GM19328 (cell line): Measurements from ENCODE around the gene KIF13A.
"Not testable (repeated sequence)": the region's sequence is repeated elsewhere in the genome, so short reads cannot be mapped to it uniquely, and the experiment has no call there.

ENCODE experiments used
- ATAC-seq: cut with Tn5 transposase; IDR thresholded peaks from one replicate; pipeline ENCODE4 v1.9.1; 2021; ENCODE audit warnings: mild to moderate bottlenecking, moderate library complexity; ENCODE audit not compliant: unreplicated experiment

Gene KIF13A

DNA sequence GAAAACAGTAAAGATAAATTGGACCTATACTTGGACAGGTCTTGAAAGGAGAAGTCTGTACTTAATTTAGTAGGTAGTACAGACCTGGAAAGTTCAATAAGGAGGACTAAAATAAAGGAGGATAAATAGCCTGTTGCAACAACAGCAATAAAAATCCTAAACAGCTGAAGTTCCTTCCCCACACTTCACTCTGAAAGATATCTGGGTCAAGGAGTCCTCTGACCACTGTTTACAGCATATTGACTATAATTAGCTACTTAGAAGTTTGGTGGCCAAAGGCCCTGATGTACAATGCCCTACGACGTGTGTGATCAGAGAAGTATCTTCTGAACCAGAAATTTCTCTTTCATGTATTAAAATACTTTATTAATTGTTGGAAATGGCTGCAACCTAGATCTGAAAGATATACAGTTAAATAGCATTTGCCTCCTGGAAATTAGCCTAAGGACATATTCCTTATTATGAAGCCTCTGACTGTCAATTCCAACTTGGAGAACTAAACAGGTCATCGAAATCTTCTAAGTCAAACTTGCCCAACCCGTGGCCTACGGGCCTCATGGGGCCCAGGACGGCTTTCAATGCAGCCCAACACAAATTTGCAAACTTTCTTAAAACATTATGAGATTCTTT, 82.8 kb downstream of the KIF13A start:
- no peak for ATAC-seq

DNA sequence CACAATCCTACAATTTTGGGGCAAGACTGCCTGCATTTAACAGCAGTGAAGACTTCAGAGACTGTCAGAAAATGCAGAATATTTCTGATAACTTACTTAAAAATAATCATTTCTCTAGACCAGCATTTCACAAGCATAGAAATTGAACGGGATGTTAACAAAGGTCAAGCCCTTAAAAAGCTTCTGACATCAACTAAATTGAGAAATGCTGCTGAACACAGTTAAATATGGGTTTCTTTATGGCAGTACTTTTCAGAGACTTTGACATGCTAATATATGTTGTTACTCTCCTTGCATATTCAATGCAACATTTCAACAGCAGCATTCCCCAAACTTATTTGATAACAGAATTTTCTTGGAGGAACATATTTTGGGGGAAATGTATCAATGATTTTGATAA, 84.5 kb downstream of the KIF13A start:
- no peak for ATAC-seq

DNA sequence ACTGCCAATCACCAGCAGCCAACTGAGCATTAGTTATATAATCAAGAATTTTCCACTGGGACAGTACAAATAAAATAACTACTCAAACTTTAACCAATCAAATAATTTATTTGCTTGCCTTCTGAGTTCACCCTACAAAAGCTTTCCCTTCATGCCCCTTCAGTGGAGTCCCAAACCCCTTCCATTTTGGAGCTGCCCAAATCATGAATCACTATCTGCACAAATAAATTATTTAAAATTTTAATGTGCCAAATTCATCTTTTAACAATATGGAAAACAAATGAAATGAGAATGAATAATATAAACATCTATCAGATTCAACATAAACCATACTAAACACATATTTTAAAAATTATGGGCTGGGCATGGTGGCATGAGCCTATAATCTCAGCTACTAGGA, 85.9 kb downstream of the KIF13A start:
- no peak for ATAC-seq

DNA sequence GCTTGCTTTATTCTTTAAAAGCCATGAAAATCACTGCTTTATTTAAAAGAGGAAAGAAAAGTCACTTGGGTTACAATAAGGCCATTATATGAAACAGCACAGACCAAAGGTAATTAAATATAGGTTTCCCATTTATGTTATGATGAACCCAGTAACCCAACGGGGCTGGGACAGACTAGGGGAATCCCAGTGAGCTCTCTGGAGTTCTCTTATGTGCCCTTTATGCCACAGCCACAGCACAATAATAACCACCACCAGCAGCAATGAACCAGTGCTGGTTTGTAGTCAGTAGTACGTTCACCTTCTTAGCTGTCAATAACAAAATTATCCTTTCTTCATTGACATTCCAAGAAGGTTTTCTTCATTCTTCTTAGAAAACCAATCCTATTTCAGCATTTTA, 87.4 kb downstream of the KIF13A start:
- ATAC-seq = no peak

DNA sequence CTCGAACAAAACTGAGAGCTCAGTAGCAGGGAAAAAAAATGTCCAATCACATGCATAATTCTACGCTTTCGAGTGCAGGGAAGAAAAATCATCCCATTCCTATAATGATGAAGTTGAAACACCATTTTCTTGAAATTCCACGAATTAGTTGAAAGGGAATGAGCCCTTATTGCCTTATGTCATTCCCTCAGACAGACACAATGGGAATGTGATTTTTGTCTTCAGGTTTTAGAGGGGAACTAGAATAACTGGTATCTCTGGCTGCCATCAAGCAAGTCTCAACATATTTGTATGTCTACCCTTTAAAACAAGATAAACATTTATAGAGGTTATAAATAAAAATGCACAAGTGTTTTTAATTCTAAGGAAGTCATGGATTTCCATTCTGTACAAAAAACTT, 87.9 kb downstream of the KIF13A start:
- no peak for ATAC-seq

DNA sequence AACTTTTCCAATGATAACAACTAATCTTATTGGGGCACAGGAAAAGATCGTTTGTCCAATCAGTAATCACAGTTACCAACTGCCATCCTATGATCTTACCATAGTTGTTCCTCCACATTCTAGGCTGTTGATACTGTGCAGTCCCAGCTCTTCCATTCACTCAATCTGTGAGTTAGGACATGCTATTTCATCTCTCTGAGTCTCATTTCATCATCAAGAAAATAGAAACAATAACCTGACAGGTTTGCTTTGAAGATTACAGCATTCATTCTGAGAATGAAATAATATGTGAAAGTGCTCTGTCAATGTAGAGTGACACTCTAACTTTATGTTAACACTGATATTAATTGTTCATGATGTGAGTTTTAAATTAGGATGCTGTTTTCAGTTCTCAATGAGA, 89.8 kb downstream of the KIF13A start:
- no peak for ATAC-seq

DNA sequence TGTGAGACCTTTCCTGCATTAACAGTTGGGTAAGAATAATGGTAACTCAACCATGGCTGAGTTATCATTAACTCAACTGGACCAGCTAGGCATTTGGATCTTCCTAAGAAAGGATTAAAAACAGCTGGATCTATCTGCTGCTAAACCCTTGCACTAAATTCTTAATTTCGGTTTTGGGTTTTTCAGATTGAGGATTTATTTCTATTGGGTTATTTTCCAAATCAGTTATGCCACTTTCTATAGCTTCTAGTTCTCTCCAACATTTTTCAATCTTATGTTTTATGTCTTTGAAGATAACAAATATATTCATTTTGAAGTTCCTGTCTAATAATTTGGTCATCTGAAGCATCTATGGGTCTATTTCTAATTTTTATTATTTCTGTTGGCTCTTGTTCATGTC, 92.5 kb downstream of the KIF13A start:
- no peak for ATAC-seq

DNA sequence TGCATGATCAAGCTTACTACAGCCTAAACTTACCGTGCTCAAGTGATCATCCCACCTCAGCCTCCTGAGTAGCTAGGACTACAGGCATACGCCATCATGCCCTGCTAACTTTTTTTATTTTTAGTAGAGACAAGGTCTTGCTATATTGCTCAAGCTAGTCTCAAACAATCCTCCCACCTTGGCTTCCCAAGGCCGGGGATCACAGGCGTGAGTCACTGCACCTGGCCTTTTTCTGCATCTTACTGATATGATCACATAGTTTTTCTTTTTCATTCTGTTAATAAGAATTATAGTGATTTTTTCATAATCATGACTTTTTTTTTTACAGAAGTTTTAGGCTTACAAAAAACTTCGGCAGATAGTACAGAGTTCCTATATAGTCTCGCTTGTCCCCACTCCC, 93.2 kb downstream of the KIF13A start:
- ATAC-seq = no peak

DNA sequence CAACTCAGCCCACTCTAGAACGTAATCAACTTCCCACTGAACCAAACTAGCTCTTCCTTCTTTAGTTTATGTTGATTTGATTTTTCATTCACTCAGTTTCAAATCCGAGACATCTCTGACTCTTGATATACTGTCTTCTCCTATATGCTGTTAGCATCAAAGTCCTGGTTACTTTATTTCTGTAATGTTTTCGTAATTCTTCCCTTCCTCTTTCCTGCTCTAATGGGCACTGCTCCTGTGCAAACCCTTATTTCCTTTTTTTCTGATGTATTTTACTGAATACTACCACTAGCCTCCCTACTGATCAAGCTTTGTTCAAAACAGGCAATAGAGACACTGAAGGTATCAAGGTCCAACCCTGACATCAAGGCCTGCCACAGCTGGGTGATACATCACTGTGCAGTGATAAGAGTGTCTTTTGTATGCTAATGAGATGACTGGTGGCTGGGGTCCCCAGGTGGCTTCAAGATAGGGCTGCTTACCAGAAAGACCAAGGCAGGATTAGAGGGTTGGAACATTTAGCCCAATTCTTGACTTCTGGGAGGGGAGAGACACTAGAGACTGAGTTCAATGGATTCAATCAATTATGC, 95.2 kb downstream of the KIF13A start:
- no peak for ATAC-seq

DNA sequence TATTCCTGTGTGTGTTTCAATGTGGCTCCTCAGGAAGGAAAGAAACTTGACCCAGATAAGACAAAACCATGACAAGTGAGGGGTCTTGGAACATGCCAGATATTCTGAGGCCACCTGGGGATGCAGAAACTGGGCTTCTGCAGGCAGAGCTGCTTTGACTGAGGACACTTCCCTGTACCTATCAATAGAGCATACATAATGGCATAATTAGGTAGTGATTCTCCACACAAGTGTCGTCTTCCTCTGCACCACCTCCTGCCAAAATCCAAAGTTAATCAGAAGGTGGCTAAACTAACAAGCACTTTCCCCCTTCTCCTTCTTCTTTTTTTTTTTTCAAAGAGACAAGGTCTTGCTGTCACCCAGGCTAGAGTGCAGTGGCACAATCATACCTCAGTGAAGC, 97.1 kb downstream of the KIF13A start:
- no peak for ATAC-seq

DNA sequence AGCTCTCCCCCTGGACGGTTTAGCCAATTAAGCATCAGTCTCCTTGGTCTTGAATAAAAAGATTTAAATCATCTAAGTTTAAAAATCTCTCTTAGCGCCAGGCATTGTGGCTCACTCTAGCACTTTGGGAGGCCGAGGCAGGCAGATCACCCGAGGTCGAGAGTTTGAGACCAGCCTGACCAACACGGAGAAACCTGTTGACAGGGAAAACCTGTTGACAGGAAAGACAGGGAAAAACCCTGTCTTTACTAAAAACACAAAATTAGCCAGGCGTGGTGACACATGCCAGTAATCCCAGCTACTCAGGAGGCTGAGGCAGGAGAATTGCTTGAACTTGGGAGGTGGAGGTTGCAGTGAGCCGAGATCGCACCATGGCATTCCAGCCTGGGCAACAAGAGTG, 97.7 kb downstream of the KIF13A start:
- ATAC-seq = not testable (repeated sequence)

DNA sequence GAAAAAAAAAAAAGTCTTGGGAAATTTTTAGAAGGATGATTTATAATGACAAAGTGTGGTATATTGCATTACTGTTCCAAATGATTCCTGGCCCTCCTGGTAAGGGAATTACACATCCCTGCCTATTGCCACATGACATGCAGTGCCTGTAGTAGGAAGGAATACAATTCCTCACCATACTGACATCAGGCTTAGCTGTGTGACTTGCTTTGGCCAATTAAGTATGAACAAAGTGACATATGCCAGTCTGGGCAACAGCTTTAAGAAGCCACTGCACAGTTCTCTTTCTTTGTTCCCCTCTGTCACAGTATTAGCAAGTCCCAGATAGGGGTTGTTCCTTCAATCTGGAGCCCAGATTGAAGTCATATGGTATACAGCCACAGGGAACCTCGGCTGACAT, 100.5 kb downstream of the KIF13A start:
- ATAC-seq = no peak

DNA sequence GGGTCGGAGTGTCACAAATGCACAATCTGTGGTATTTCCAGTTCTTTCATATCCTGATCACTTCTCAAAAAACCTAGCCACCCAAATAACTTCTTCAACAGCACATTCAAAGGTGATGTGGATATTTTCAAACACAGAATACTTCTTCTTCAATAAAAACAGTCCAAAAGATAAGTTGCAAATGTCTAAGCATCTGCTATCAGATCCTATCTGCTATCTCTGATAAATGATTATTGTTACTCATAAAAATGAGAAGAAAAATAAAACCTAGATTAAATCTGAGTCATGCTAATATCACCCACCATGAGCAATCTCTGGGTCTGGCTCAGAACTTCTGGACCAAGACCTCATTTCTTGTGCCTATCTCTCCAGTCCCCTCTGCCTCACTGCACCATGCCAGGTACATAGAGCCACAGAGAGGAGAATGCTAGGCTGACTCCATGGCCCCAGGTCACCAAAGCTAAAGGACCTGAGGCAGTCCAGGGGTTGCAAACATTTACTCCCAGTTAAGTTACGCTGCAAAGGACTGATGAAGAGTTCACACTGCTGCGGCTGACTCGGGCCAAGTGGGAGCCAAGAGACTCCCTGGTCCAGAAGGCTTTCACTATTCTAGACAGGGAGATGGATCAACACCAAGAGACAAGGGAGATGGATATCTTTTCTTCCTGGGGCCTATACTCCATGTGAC, 101.4 kb downstream of the KIF13A start:
- no peak for ATAC-seq

DNA sequence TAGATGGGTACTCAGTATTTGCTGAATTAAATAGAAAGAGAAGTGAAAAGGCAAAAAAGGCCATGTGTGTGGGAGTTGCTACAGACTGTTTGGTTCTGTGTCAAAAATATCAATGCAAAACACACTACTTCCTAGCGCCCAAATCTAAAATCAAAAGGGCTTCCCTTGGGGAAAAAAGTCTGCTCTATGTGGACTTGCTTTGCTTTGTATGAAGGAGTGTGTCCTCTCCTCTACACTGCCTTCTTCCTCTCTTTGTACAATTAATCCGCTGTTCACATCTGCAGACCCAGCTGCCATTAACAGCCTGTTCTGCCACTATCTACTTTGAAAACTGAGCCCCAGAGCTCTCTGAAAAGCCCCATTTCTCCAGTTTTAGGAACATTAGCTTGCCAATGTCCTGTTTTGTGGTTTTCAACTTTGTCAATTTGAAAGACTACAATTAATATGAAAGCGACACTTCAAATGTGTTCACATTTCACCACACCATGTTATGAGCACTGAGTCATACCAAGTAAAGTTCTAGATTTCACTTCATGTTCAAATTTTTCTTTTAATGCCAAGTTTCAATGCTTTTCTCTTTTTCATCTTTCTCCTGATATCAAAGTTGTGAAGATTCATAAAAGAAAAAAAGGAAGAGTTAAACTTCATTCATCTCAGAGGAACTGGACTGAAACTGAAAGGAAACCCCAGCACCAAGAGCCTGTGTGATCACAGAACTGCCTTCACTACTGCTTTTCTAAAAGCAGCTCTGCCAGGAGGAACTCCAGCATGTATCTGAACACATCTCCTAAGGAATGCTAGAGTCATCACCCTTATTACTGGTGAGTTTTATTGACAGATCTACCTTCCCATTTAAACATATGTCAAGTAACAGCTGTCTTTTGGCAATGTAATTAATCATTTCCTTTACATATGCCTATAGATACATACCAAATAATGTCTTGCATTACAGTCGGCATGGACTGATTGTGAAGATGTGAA, 102.6 kb downstream of the KIF13A start:
- peak; percentile 88 for ATAC-seq

DNA sequence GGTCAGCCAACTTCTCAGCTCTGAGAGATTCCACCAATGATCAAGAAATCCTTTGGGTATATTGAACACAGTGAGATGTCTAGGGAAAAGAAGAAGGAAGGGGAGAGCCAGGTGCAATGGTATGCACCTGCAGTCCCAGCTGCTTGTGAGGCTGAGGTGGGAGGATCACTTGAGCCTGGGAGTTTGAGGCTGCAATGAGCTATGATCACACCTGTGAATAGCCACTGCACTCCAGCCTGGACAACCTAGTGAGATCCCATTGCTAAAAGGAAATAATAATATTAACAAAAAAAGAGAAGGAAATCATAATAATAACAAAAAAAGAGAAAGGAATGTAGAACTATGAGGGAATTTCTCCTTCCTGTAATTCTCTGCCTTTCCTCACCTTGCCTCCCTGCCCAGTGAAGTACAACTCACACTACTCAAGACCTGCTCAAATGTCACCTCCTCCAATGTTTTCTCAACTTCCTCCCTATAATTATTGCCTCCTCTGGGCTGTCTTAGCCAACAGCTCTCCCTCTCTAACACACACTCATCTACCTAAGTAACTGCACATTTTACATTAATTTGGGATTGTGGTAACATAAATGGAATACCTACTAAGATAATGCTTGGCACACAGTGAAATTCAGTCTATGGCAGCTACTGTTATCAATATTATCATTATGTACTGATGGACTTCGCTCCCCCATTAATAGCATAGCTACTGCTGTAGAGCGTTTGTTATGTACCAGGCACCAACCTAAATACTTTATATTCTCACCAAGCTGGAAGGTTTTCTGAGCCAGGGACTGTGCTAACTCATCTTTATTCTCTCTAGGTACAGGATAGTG, 103.6 kb downstream of the KIF13A start:
- no peak for ATAC-seq

DNA sequence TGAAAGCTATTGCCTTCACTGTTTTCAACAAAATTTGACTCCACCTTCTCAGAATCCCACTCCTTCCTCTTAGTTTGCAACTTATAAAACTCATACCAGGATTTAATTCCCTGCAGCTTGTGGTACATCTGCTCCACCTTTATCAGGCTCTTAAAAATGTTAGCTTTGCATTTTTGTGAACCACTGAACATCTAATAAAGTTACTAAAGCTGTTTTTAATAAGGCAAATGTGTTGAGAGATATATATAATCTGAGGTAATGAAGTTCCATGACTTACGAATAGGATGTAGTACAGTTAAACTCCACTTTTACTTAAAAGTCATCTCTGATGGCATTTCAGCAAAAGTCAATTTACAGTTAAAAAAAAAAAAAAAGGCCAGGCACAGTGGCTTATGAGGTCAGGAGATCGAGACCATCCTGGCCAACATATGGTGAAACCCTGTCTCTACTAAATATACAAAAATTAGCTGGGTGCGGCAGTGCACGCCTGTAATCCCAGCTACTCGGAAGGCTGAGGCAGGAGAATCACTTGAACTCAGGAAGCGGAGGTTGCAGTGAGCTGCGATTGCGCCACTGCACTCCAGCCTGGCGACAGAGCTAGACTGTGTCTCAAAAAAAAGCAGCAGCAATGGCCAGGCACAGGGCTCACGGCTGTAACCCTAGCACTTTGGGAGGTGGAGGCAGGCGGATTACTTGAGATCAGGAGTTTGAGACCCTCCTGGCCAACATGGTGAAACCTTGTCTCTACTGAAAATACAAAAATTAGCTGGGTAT, 106.2 kb downstream of the KIF13A start:
- ATAC-seq = no peak

DNA sequence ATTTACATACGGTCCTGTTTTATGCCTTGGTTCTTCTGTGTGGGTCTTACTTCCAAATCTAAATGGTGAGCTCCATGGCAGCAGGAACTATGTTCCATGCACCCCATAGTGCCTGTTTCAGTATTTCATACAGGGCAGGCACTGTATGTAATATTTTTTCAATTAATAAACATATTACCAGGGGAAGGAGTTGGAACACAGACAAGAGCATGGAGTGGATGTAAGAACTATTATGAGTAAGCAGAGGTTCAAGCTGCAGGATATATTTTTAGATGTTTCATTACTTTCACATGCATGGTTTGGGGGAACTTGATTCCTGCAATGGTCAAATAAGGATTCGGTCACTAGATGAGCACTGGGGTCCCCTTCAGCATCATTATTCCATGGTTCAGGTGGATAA, 108.3 kb downstream of the KIF13A start:
- no peak for ATAC-seq

DNA sequence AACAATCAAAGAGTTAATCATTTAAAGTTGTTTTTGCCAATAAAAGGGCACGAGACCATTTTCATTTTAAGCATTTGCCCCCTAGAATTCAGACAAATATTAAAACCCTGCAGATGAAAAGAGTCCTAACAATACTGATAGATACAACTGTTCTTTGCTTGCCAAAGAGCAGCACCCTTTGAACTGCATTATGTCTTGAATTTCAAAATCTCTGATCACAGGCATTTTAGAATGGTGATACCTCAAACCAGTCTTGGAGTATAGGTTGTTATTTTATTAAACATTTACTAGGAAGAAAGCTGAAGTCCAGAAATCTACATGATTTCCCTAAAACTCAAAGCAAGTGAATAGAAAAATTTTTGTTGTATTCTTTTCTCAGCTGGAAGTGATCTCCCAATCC, 108.7 kb downstream of the KIF13A start:
- ATAC-seq = no peak

DNA sequence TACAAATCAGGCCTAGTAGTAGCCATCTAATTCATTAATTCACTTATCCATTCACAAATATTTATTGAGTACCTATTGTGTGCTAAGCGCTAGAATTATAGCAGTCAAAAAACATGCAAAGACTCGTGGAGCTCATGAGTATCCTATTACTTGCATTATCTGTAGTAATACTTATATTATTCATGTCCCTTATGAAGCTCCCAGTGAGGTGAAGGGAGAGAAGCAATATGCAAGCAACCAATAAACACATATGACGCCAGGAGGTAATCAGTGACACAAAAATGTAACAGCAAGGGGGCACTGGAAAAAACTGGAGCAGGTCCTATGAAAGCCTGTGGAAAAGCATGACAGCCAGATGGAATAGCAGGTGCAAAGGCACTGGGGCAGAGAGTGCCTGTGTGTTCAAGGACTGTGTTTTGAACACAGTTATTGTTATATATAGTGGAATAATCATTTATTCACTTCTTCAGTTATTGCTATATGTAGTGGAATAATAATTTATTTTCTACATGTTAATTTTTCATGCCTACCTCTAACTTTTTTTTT, 109.5 kb downstream of the KIF13A start:
- no peak for ATAC-seq
